ENCODE data around the gene CNFN.
"Not testable (repeated sequence)": the region's sequence is repeated elsewhere in the genome, so short reads cannot be mapped to it uniquely, and the experiment has no call there.

CNFN gene

GRCh38 chr19:42350417-42350816 lies 39.7 kb downstream of the CNFN start:
- no peak overlapping the region for H3K4me3 ChIP-seq (ENCODE audit: low read depth, low read length)
- TF ChIP-seq CTCF (IDR thresholded peaks at IDR 0.05; ENCODE audit: borderline replicate concordance, insufficient read depth, low read depth, low read length): no peak

- no peak overlapping the region for H3K4me3 ChIP-seq (ENCODE audit: low read depth, low read length)
- no peak for TF ChIP-seq CTCF (IDR thresholded peaks at IDR 0.05; ENCODE audit: borderline replicate concordance, insufficient read depth, low read depth, low read length)
Observed at GRCh38 chr19:42349378-42350107, 40.6 kb downstream of the CNFN start.

- H3K4me3 ChIP-seq (ENCODE audit: low read depth, low read length): no peak overlapping the region
- no peak for TF ChIP-seq CTCF (IDR thresholded peaks at IDR 0.05; ENCODE audit: borderline replicate concordance, insufficient read depth, low read depth, low read length)
Observed at GRCh38 chr19:42348211-42348610, 41.9 kb downstream of the CNFN start.

GRCh38 chr19:42345191-42345812 lies 44.8 kb downstream of the CNFN start:
- no peak for TF ChIP-seq CTCF (IDR thresholded peaks at IDR 0.05; ENCODE audit: borderline replicate concordance, insufficient read depth, low read depth, low read length)
- H3K4me3 ChIP-seq (ENCODE audit: low read depth, low read length): no peak overlapping the region

GRCh38 chr19:42344336-42344893 lies 45.7 kb downstream of the CNFN start:
- H3K4me3 ChIP-seq (ENCODE audit: low read depth, low read length): no peak overlapping the region
- TF ChIP-seq CTCF (IDR thresholded peaks at IDR 0.05; ENCODE audit: borderline replicate concordance, insufficient read depth, low read depth, low read length): no peak

- H3K4me3 ChIP-seq (ENCODE audit: low read depth, low read length): no peak overlapping the region
- TF ChIP-seq CTCF (IDR thresholded peaks at IDR 0.05; ENCODE audit: borderline replicate concordance, insufficient read depth, low read depth, low read length): peak; percentile 35; the same call in 1 of the 2 replicates
Observed at GRCh38 chr19:42343344-42344110, 46.6 kb downstream of the CNFN start.

- H3K4me3 ChIP-seq (ENCODE audit: low read depth, low read length): not testable (repeated sequence)
Observed at GRCh38 chr19:42339922-42340321, 50.2 kb downstream of the CNFN start.

GRCh38 chr19:42339126-42339860 lies 50.8 kb downstream of the CNFN start:
- not testable (repeated sequence) for H3K4me3 ChIP-seq (ENCODE audit: low read depth, low read length)
